GM19372 (cell line): ENCODE measurements around the gene C5orf58.

Experiments used
- ATAC-seq: cut with Tn5 transposase; IDR thresholded peaks from one replicate; pipeline ENCODE4 v1.9.1; 2021; ENCODE audit warnings: mild to moderate bottlenecking, low read depth, moderate library complexity; ENCODE audit not compliant: unreplicated experiment

C5orf58 gene

DNA sequence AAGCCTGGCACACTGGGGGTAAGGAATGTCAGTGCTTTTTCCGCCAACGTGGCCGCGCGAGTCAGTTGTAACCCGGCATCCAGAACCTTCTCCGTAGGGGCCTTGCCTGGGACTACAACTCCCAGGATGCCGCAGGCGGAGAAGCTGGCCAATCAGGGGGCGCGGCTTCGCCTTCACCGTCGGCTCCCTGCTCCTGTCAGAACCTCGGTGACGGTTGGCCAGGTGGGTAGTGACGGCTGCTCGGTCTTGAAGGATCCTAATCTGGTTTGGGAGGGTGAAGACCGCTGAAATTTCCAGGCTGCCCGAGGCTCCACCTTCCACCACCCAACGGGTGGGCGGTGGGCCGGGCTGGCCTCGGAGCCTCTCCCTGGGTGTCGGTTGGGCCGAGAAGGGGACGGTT is at the start of gene C5orf58:
Gene C5orf58 (plus strand): TSS at position 200 of the 400 bp plus-strand sequence. CDS start 1,992 bp downstream, outside the sequence.
- ATAC-seq: no peak

GRCh38 chr5:170183816-170184687 is 48.7 kb upstream of the C5orf58 start:
- ATAC-seq: no peak

DNA sequence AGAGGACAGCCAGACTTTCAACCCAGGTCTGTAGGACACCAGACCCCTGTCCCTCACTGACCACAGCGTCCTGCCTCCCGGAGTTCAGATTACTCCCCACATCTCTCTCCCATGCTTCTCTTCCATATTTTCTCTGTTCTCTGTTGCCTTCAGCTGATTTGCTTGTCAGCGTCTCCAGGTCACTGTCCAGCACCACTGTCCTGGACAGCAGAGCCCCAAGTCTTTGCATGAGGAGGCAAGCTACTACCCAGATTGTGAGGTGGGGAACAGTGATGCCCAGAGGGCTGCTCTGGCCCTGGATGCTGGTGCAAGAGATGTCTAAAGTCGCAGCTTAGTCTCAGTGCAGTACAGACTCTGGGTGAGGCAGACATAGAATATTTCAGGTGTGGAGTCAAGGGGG is 48.0 kb upstream of the C5orf58 start:
- ATAC-seq: no peak

- ATAC-seq: no peak
Observed at GRCh38 chr5:170186156-170186555, 46.6 kb upstream of the C5orf58 start.

DNA sequence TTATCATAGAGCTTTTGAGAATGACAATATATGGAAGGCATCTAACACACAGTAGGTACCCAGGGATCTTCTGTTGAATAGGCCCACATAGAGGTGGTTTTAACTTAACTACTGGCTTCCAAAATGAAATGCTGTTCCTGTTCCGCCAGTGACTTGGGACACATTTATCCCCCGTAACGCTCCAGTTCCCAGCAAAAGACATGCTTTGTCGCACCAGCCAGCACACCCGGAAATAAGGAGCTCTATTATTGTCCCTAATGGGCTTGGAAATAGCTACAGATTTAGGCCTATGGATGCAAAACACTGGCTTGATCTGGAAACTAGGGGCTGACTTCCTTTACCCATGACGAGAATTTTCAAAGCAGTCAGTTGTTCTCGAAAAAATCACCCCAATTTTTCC is 45.9 kb upstream of the C5orf58 start:
- ATAC-seq: no peak

DNA sequence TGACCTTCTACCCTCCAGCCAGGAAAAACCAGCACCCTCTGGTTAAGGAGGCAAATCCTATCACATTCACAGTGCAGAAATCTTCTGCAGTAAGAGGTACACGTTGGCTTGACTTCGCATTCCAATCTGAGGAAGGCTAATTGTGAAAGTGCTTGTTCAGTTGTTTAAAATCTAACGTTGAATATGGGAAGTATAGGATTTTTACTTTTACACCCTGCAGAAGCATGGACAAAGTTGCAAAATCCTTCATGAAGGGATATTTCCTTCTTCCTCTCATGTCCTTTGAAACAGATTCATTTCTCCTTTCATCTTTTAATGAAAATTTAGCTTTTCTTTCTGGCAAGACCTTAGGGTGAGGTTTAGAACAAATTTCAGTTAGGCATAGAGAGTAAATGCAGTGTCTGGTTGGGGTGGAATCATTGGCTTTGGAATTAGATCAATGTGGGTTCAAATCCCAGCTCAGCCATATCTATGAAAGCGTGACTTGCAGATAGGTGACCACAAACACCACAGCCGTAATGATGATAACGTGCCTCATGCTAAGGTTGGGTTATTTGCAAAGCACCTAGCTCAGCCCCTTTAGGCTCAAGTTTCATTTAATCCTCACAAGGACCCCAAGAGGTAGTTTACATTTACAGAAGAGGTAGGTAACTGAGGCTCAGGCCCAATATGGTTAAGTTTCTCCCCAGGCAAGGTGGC is 42.2 kb upstream of the C5orf58 start:
- ATAC-seq: no peak

- ATAC-seq: no peak
Observed at GRCh38 chr5:170192829-170193228, 40.0 kb upstream of the C5orf58 start.

DNA sequence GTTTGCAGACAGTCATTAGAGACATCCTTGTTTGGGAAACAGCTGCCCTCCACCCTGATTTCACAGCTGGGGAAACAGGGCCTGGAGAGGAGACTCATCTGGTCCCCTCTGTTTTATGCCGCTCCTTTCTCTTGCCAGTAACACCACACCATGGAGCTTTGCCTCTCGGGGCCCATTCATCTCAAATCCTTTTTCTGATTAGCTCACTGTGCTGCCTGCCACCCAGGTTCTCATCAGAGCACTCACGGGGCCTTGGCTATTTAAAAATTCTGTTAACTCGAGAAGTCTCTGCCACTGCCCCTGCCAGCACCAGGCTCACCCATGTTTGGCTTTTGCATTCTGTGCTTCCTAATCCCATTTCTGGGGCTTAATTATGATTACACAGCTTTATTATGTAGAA is 36.8 kb upstream of the C5orf58 start:
- ATAC-seq: no peak

- ATAC-seq: no peak
Observed at GRCh38 chr5:170200876-170201275, 31.9 kb upstream of the C5orf58 start.

- ATAC-seq: no peak
Observed at GRCh38 chr5:170201311-170201710, 31.5 kb upstream of the C5orf58 start.

- ATAC-seq: no peak
Observed at GRCh38 chr5:170202117-170202516, 30.7 kb upstream of the C5orf58 start.

DNA sequence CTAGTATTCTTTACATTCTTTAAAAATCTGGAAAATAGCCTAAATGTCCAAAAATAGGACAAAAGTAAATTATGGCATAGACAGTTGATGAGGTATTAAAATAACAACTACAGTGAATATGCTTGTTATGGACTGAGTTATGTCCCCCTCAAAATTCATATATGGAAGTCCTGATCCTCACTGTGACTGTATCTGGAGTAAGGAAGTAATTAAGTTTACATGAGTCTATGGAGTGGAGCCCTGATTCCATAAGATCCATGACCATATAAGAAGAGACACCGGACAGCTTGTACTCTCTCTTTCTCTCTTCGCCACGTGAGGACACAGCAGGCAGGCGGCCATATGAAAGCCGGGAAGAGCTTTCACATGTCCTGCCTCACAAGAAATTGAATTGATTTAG is 28.6 kb upstream of the C5orf58 start:
- ATAC-seq: no peak

GRCh38 chr5:170206216-170206615 is 26.6 kb upstream of the C5orf58 start:
- no peak for ATAC-seq

DNA sequence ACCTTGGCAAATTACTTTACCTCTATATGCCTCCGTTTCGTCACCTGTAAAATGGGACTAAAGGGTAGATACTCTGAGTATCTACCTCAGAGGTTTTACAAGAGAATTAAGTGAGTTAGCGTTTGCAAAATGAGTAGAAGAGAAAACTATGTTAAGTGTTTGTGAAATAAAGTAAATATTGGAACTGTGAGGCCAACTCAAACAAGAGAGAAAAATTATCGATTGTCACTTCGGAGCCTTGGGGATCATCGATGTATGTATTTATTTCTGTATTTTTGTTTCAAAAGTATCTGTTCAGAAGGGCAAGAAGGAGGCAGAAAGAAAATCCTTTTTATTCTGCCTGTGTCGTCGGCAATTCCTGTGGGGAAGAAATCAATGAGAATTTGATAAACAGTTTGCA is 25.8 kb upstream of the C5orf58 start:
- no peak for ATAC-seq

GRCh38 chr5:170211575-170212334 is 21.0 kb upstream of the C5orf58 start:
- no peak for ATAC-seq

DNA sequence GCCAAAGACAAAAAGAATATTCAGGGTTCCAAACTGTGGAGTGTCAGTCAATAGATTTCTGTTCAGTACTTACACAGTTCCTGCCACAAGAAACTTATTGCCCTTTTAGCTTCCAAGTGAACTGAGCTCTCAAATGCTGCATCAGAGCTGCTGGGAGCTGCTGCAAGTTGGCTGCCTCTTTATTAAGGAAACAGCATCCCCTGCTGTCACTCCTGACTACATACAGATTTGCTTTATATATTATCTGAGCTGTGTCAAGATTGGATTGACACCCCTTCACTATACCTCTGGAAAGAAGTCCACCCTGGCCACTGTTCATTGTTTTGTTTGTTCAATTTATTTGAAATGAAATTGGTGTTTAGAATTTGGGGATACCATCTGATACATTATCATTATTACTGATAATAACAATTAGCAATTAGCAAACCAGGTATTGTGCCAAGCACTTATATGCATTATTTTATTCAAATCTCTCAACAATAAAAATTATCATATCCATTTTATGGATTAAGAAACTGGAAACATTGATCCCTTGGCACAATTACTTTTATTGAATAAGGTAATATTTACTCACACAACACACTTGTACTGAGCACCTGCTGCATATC is 16.4 kb upstream of the C5orf58 start:
- ATAC-seq: no peak

GRCh38 chr5:170217831-170218230 is 15.0 kb upstream of the C5orf58 start:
- no peak for ATAC-seq

- no peak for ATAC-seq
Observed at GRCh38 chr5:170218726-170219125, 14.1 kb upstream of the C5orf58 start.

- no peak for ATAC-seq
Observed at GRCh38 chr5:170219615-170220014, 13.2 kb upstream of the C5orf58 start.

DNA sequence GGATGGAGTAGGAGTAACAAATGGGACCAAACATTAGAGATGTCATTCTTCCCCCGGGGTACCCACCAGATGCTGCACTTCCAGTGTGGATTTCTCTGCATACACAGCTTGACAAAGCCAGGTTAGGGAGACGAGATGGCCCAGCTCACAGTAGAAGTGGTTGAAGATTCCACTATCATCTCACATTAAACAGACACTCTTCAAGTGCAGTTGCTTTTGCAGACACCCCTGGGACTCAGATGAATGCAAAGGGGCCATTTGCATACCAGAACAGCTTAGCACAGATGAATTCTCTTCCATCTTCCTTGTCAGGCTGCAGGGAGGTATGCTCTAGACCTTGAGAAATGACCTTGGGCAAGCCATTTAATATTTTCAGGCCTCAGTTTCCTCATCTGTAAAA is 12.6 kb upstream of the C5orf58 start:
- ATAC-seq: no peak

DNA sequence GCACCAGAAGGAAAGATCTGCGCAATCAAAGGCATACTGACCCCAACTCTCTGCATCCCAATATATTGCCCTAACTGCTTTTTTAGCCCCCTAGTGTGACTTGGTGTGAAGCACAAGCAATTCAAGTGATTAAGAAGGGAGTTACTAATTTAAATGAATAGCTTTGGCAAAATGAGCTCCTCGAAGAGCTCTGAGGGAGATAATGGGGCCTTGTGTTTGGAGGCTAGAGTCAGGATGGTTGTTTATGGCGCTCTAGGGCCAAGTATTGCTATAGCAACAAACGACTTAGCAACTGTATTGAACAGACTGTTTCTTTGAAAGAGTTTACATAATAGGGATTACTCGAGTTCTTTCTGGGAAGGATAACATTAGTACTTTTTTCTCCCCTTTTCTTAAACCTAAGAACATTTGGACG is 11.5 kb upstream of the C5orf58 start:
- no peak for ATAC-seq
